Transverse colon (tissue), 4 donors: ENCODE results near the gene PEAK3.

Experiments
- POLR2A ChIP-seq: fragments of 450-650 bp; IDR thresholded peaks from one replicate; pipeline ENCODE4 v1.6.1; 2016; ENCODE audit warnings: antibody characterized with exemption, mild to moderate bottlenecking, moderate library complexity
- POLR2AphosphoS5 ChIP-seq, 3 donors: sonication (generic); formaldehyde crosslinking; IDR thresholded peaks; one replicate each; pipeline ENCODE4 v1.6.1; 2016; ENCODE audit warnings: antibody characterized with exemption in 3 of 3
- TF ChIP-seq, protein P1 (sequence below), 5 experiments: fragments of 200-600 bp in 3 of 5; fragments of 450-650 bp in 2 of 5; sonication (generic) in 3 of 5; IDR thresholded peaks; 1 replicate in 2 of 5; 2 replicates in 3 of 5; pipeline ENCODE4 v1.5.1; 2016 to 2017; ENCODE audit warnings: antibody characterized with exemption in 5 of 5, inconsistent platforms in 3 of 5, mild to moderate bottlenecking in 2 of 5, moderate library complexity in 1 of 5

DNA sequence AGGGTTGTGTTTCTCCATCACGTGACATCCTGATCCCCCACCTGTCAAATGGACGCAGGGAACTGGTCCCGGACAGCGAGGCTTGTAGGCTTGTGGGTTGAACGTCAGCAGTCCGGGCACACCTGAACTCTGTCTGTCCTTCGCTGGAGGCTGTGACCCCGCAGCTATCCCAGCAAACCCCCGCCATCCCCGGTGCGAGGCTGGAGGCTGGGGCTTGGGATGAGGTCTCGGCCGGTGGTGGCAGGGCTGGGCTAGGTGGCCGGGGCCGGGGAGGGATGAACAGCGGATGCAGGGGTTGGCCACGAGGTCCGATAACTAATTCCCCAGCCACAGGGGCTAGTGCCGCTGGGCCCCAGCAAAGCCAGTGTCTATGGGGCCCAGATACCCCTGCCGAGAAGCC lies 37.6 kb upstream of the PEAK3 start:
- TF ChIP-seq POLR2AphosphoS5 (IDR thresholded peaks at IDR 0.05) (no peak), POLR2A (no peak)
- TF ChIP-seq, protein P1, sequence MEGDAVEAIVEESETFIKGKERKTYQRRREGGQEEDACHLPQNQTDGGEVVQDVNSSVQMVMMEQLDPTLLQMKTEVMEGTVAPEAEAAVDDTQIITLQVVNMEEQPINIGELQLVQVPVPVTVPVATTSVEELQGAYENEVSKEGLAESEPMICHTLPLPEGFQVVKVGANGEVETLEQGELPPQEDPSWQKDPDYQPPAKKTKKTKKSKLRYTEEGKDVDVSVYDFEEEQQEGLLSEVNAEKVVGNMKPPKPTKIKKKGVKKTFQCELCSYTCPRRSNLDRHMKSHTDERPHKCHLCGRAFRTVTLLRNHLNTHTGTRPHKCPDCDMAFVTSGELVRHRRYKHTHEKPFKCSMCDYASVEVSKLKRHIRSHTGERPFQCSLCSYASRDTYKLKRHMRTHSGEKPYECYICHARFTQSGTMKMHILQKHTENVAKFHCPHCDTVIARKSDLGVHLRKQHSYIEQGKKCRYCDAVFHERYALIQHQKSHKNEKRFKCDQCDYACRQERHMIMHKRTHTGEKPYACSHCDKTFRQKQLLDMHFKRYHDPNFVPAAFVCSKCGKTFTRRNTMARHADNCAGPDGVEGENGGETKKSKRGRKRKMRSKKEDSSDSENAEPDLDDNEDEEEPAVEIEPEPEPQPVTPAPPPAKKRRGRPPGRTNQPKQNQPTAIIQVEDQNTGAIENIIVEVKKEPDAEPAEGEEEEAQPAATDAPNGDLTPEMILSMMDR (IDR thresholded peaks at IDR 0.05) = no peak
